Transverse colon (tissue), 4 donors: ENCODE results near the gene OAS1.

Source experiments
- POLR2A ChIP-seq: fragments of 450-650 bp; IDR thresholded peaks from one replicate; pipeline ENCODE4 v1.6.1; 2016; ENCODE audit warnings: antibody characterized with exemption, mild to moderate bottlenecking, moderate library complexity
- POLR2AphosphoS5 ChIP-seq, 3 donors: sonication (generic); formaldehyde crosslinking; IDR thresholded peaks; one replicate each; pipeline ENCODE4 v1.6.1; 2016; ENCODE audit warnings: antibody characterized with exemption in 3 of 3
- TF ChIP-seq, protein P1 (sequence below), 5 experiments: fragments of 200-600 bp in 3 of 5; fragments of 450-650 bp in 2 of 5; sonication (generic) in 3 of 5; IDR thresholded peaks; 1 replicate in 2 of 5; 2 replicates in 3 of 5; pipeline ENCODE4 v1.5.1; 2016 to 2017; ENCODE audit warnings: antibody characterized with exemption in 5 of 5, inconsistent platforms in 3 of 5, mild to moderate bottlenecking in 2 of 5, moderate library complexity in 1 of 5

DNA sequence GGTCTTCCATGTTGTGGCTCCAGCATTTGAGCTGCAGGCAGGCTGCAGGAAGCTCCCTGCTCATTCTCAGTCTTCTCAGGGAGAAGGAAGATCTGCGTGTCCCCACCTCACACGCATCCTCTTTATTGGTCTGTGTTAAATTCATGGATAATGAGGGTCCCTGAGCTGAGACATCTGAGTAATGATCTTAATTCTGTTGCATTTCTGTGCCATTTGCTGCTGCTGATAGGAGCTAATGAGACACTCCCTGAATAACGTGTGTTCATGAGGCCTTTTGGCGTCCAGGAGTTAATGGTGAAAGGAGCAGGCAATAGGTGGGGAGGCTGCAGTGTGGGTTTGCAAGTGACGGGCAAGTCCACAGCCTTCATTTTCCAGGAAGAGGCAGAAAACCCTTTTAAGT lies 46.6 kb upstream of the OAS1 start:
- TF ChIP-seq, protein P1, sequence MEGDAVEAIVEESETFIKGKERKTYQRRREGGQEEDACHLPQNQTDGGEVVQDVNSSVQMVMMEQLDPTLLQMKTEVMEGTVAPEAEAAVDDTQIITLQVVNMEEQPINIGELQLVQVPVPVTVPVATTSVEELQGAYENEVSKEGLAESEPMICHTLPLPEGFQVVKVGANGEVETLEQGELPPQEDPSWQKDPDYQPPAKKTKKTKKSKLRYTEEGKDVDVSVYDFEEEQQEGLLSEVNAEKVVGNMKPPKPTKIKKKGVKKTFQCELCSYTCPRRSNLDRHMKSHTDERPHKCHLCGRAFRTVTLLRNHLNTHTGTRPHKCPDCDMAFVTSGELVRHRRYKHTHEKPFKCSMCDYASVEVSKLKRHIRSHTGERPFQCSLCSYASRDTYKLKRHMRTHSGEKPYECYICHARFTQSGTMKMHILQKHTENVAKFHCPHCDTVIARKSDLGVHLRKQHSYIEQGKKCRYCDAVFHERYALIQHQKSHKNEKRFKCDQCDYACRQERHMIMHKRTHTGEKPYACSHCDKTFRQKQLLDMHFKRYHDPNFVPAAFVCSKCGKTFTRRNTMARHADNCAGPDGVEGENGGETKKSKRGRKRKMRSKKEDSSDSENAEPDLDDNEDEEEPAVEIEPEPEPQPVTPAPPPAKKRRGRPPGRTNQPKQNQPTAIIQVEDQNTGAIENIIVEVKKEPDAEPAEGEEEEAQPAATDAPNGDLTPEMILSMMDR (IDR thresholded peaks at IDR 0.05): no peak
- no peak for TF ChIP-seq POLR2A
- TF ChIP-seq POLR2AphosphoS5 (IDR thresholded peaks at IDR 0.05): no peak
